Adrenal gland (tissue), 5 donors: ENCODE data around the gene SDC4.

Source experiments
- POLR2A ChIP-seq, 2 donors: fragments of 450-650 bp; IDR thresholded peaks; one replicate each; pipeline ENCODE4 v1.6.1; 2017; ENCODE audit warnings: antibody characterized with exemption in 2 of 2, mild to moderate bottlenecking in 2 of 2, moderate library complexity in 1 of 2
- TF ChIP-seq, protein P1 (sequence below), 6 experiments: fragments of 450-650 bp in 4 of 6; fragments of 200-600 bp in 2 of 6; sonication (generic) in 1 of 6; IDR thresholded peaks; 1 replicate in 5 of 6; 2 replicates in 1 of 6; pipeline versions ENCODE4 v1.5.1 to v1.8.0; 2016 to 2021; ENCODE audit warnings: antibody characterized with exemption in 6 of 6, mild to moderate bottlenecking in 2 of 6, moderate library complexity in 1 of 6
- donor health status: DM: no; HTN: no; CAD: no.

DNA sequence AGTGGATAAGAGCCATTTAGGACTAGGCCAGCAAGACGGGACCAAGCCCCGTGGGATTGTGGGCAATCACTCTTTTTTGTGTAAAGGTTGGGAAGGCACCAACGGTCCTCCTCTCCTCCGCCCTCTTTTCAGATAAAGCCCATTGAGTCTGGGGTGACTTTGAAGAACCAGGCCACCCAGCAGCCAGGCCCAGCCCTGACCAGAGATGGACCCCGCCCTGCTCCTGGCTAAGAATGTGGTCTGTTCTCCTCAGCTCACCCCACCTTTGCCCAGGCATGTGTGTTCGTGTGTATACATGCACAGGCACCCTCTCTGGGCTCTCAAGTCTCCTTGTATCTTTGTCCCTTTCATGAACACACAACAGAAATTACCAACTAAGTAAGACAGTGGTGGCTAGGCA lies 9.1 kb downstream of the SDC4 start:
- TF ChIP-seq, protein P1, sequence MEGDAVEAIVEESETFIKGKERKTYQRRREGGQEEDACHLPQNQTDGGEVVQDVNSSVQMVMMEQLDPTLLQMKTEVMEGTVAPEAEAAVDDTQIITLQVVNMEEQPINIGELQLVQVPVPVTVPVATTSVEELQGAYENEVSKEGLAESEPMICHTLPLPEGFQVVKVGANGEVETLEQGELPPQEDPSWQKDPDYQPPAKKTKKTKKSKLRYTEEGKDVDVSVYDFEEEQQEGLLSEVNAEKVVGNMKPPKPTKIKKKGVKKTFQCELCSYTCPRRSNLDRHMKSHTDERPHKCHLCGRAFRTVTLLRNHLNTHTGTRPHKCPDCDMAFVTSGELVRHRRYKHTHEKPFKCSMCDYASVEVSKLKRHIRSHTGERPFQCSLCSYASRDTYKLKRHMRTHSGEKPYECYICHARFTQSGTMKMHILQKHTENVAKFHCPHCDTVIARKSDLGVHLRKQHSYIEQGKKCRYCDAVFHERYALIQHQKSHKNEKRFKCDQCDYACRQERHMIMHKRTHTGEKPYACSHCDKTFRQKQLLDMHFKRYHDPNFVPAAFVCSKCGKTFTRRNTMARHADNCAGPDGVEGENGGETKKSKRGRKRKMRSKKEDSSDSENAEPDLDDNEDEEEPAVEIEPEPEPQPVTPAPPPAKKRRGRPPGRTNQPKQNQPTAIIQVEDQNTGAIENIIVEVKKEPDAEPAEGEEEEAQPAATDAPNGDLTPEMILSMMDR (IDR thresholded peaks at IDR 0.05), result no peak
- TF ChIP-seq POLR2A (IDR thresholded peaks at IDR 0.05), result no peak
